DND-41 (cell line): ENCODE results near the gene SNCG.

ENCODE experiments used
- ATAC-seq: fragments of 200-7000 bp; cut with Tn5 transposase; 3 replicates; pipeline ENCODE4 v1.9.1; 2021; ENCODE audit warnings: low read depth; ENCODE audit not compliant: insufficient read depth
- DNase-seq: peaks from one replicate; pipeline ENCODE4 v3.0.0-alpha.2; 2020
- H2AFZ ChIP-seq: 2 replicates; pipeline ENCODE4 v1.6.0; 2012; ENCODE audit warnings: low read depth, low read length
- H3K27ac ChIP-seq: 2 replicates; pipeline ENCODE4 v1.5.1; 2012; ENCODE audit warnings: low read length, inconsistent platforms
- H3K27me3 ChIP-seq: fragments of 200-600 bp; sonication (generic); 2 replicates; pipeline ENCODE4 v1.6.0; 2012; ENCODE audit warnings: low read length, mild to moderate bottlenecking, inconsistent platforms; ENCODE audit not compliant: insufficient read depth, poor library complexity
- H3K36me3 ChIP-seq: 2 replicates; pipeline ENCODE4 v1.5.1; 2012; ENCODE audit warnings: low read length, inconsistent platforms; ENCODE audit not compliant: insufficient read depth
- H3K4me1 ChIP-seq: 2 replicates; pipeline ENCODE4 v1.5.1; 2012; ENCODE audit warnings: mild to moderate bottlenecking, low read length; ENCODE audit not compliant: insufficient read depth
- H3K4me2 ChIP-seq: 2 replicates; pipeline ENCODE4 v1.6.0; 2012; ENCODE audit warnings: mild to moderate bottlenecking, moderate library complexity, low read length, inconsistent platforms; ENCODE audit not compliant: insufficient read depth
- H3K4me3 ChIP-seq, 2 experiments: fragments of 200-600 bp in 1 of 2; shearing (Covaris generic) in 1 of 2; 2 replicates each; pipeline ENCODE4 v1.5.1; 2012 to 2016; ENCODE audit warnings: inconsistent platforms in 2 of 2, low read length in 2 of 2, mild to moderate bottlenecking in 2 of 2, low read depth in 1 of 2, moderate library complexity in 1 of 2
- H3K79me2 ChIP-seq: 2 replicates; pipeline ENCODE4 v1.6.0; 2012; ENCODE audit warnings: low read length, inconsistent platforms; ENCODE audit not compliant: insufficient read depth
- H3K9ac ChIP-seq: 2 replicates; pipeline ENCODE4 v1.6.0; 2012; ENCODE audit warnings: low read depth, mild to moderate bottlenecking, inconsistent platforms, low read length, moderate library complexity
- H3K9me3 ChIP-seq: 2 replicates; pipeline ENCODE4 v1.5.1; 2012; ENCODE audit warnings: low read length, moderate library complexity, mild to moderate bottlenecking, inconsistent platforms; ENCODE audit not compliant: insufficient read depth, severe bottlenecking
- H4K20me1 ChIP-seq: 2 replicates; pipeline ENCODE4 v1.6.0; 2012; ENCODE audit warnings: low read length; ENCODE audit not compliant: insufficient read depth
- EZH2 ChIP-seq: IDR thresholded peaks from 3 replicates; pipeline ENCODE4 v1.6.1; 2012; ENCODE audit warnings: borderline replicate concordance, low read depth, mild to moderate bottlenecking, moderate library complexity, low read length, inconsistent platforms; ENCODE audit not compliant: severe bottlenecking
- TF ChIP-seq, protein P1 (sequence below): IDR thresholded peaks from 2 replicates; pipeline ENCODE4 v1.5.1; 2012; ENCODE audit warnings: borderline replicate concordance, low read length, moderate library complexity, mild to moderate bottlenecking; ENCODE audit not compliant: poor library complexity, severe bottlenecking; ENCODE audit errors: extremely low read depth

Gene SNCG

DNA sequence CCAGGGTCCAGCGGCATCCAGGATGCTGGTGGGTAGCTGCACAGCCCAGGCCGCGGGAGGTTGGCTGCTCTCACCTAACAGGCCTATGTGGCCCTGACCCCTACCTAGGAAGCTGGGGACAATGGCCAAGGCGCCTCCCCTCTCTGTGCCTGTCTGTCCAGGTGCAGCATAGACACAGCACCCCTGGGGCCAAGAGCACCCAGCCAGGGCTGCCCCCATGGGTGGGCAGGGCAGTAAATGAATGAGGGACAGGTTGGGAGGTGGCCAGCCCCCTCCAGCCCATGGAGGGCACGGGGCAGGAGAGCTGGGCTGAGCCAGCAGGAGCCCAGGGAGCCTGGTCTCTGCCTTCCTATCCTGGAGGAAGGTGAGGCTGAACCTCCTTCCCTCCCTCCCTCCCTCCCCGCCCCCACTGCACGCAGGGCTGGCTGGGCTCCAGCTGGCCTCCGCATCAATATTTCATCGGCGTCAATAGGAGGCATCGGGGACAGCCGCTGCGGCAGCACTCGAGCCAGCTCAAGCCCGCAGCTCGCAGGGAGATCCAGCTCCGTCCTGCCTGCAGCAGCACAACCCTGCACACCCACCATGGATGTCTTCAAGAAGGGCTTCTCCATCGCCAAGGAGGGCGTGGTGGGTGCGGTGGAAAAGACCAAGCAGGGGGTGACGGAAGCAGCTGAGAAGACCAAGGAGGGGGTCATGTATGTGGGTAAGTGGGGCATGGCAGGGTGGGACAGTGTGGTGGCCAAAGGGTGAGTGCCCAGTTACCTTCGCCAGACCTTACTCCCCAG lies at the start of gene SNCG:
SNCG (plus strand) TSS at position 484 of the 785 bp plus-strand sequence; CDS start at position 583, 99 bp downstream.
- Histone ChIP-seq H2AFZ (no peak within 1 kb of the TSS), H3K4me3 (no peak within 1 kb of the TSS), H3K36me3 (no peaks in the 10 kb centered on the region), H3K4me2 (no peak within 1 kb of the TSS), H3K79me2 (no peaks in the 10 kb centered on the region), H3K4me1 (no peaks in the 10 kb centered on the region), H3K9me3 (no peaks in the 10 kb centered on the region), H3K27me3 (no peaks in the 10 kb centered on the region), H4K20me1 (no peaks in the 10 kb centered on the region; the same call in 1 of the 2 replicates), H3K9ac (no peak within 1 kb of the TSS), H3K27ac (no peak within 1 kb of the TSS)
- DNase-seq, result no peak
- TF ChIP-seq EZH2, result no peak
- TF ChIP-seq, protein P1, sequence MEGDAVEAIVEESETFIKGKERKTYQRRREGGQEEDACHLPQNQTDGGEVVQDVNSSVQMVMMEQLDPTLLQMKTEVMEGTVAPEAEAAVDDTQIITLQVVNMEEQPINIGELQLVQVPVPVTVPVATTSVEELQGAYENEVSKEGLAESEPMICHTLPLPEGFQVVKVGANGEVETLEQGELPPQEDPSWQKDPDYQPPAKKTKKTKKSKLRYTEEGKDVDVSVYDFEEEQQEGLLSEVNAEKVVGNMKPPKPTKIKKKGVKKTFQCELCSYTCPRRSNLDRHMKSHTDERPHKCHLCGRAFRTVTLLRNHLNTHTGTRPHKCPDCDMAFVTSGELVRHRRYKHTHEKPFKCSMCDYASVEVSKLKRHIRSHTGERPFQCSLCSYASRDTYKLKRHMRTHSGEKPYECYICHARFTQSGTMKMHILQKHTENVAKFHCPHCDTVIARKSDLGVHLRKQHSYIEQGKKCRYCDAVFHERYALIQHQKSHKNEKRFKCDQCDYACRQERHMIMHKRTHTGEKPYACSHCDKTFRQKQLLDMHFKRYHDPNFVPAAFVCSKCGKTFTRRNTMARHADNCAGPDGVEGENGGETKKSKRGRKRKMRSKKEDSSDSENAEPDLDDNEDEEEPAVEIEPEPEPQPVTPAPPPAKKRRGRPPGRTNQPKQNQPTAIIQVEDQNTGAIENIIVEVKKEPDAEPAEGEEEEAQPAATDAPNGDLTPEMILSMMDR, result no peak
- ATAC-seq, result no peak

DNA sequence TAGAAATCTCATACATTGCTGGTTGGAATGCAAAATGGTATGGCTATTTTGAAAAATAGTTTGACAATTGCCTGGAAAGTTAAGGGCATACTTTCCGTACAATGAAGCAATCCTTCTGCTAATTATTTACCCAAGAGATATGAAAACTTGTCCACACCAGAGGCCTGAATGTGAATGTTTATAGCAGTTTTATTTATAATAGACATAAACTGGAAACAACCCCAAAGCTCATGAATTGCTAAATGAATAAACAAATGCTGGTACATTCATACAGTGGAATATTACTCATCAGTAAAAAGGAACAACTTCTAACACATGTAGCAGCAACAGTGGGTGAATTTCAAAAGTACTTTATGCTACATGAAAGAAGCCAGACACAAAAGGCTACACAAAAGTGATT lies 43.7 kb upstream of the SNCG start:
- Histone ChIP-seq H3K27ac (no peak overlapping the region), H3K4me3 (no peak overlapping the region), H2AFZ (no peak overlapping the region), H3K79me2 (no peaks in the 10 kb centered on the region), H3K27me3 (no peaks in the 10 kb centered on the region), H3K36me3 (peaks cover 16% of the 10 kb centered on the region; the same call in 1 of the 2 replicates), H3K4me1 (no peaks in the 10 kb centered on the region), H3K9ac (no peak overlapping the region), H4K20me1 (no peaks in the 10 kb centered on the region), H3K4me2 (no peak overlapping the region), H3K9me3 (no peaks in the 10 kb centered on the region)
- TF ChIP-seq, protein P1, result no peak
- TF ChIP-seq EZH2, result no peak
- DNase-seq (no peak), ATAC-seq (no peak)

DNA sequence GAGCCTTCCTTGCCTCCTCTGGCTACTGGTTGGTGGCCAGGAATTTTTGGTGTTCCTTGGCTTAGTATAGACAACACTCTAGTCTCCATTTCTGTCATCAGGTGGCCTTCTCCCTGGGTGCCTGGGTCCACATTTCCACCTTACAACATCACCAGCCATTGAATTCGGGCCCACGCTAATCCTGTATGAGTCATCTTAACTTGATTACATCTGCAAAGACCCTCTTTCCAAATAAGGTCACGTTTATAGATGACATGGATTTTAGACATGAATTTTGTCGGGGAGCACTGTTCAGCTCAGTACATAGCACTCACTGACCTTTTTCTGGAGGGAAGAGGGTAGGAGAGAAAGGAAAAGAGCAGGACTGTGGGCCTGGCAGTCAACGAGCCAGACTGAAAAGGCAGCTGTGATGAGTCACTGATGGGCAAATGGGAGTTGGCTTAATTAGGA lies 40.4 kb upstream of the SNCG start:
- H3K4me3 ChIP-seq, result no peak overlapping the region
- H3K9ac ChIP-seq, result no peak overlapping the region
- ATAC-seq (no peak), DNase-seq (no peak)
- H4K20me1 ChIP-seq, result no peaks in the 10 kb centered on the region; the same call in 1 of the 2 replicates
- H2AFZ ChIP-seq, result no peak overlapping the region
- TF ChIP-seq EZH2, result no peak
- TF ChIP-seq, protein P1, result no peak
- H3K27me3 ChIP-seq, result no peaks in the 10 kb centered on the region
- no peaks in the 10 kb centered on the region for H3K79me2 ChIP-seq
- H3K4me1 ChIP-seq, result no peaks in the 10 kb centered on the region
- no peak overlapping the region for H3K27ac ChIP-seq
- no peak overlapping the region for H3K4me2 ChIP-seq
- H3K9me3 ChIP-seq, result no peaks in the 10 kb centered on the region
- H3K36me3 ChIP-seq, result peaks cover 37% of the 10 kb centered on the region
